ENCODE measurements around the gene ZNF710. TPM values are rescaled to one million over a fixed set of nuclear protein-coding genes. Genes with fewer than 3 reads are reported as not detected.

The ZNF710 gene
- total RNA-seq, 1 experiment from 2014 or later = 40.7 TPM

- no peak within 1 kb of the TSS for H2AFZ ChIP-seq (ENCODE audit: low read length)
- Mint-ChIP-seq H3K9me3 (no peaks in the 10 kb centered on the region), H3K4me1 (peaks cover 38 to 40% of the 10 kb centered on the region in 2 experiments), H3K4me3 (peak within 1 kb of the TSS; percentile 68 to 87), H3K27me3 (ENCODE audit: low read depth) (peaks cover 37% of the 10 kb centered on the region), H3K36me3 (ENCODE audit: insufficient read depth in 1 of 3, low read depth in 3 of 3) (no peaks in the 10 kb centered on the region), H3K27ac (no peak within 1 kb of the TSS; a peak in 1 of 7 replicates)
- H3K4me1 ChIP-seq (ENCODE audit: insufficient read depth, low read length) = peaks cover 3% of the 10 kb centered on the region; the same call in 1 of the 2 replicates
- TF ChIP-seq CTCF (conservative IDR thresholded peaks at IDR 0.05) = no peak
- H3K27me3 ChIP-seq (ENCODE audit: insufficient read depth, low read length) = peaks cover 3% of the 10 kb centered on the region; the same call in 1 of the 2 replicates
- no peak within 1 kb of the TSS for H2BK5ac ChIP-seq (ENCODE audit: insufficient read length, low read length)
- H3K79me1 ChIP-seq (ENCODE audit: insufficient read depth, low read depth, low read length, poor library complexity, severe bottlenecking) = no peaks in the 10 kb centered on the region
- H4K91ac ChIP-seq (ENCODE audit: insufficient read length, low read depth, low read length) = no peak within 1 kb of the TSS
- H2BK120ac ChIP-seq (ENCODE audit: low read depth, low read length, poor library complexity, severe bottlenecking) = no peak within 1 kb of the TSS
- H3K79me2 ChIP-seq (ENCODE audit: insufficient read depth, low read length) = 0 out of 2 replicates have a peak, but pooled peaks cover 2% of the 10 kb centered on the region
- peak within 1 kb of the TSS; percentile 80 for H3K4me2 ChIP-seq (ENCODE audit: insufficient read depth, insufficient read length, low read length)
- H3K4ac ChIP-seq (ENCODE audit: low read depth, low read length) = no peak within 1 kb of the TSS
- no peak within 1 kb of the TSS for H3K23ac ChIP-seq (ENCODE audit: insufficient read length, low read depth, low read length)
- H2AK5ac ChIP-seq (ENCODE audit: insufficient read length, low read length) = no peak within 1 kb of the TSS
- peak within 1 kb of the TSS; percentile 68 for H3K18ac ChIP-seq (ENCODE audit: insufficient read length, low read depth, low read length)
- H2BK15ac ChIP-seq (ENCODE audit: low read depth, low read length) = no peak within 1 kb of the TSS
- no peak within 1 kb of the TSS for H2BK12ac ChIP-seq (ENCODE audit: insufficient read length, low read depth, low read length)
- H2BK20ac ChIP-seq (ENCODE audit: low read depth, low read length, poor library complexity, severe bottlenecking) = no peak within 1 kb of the TSS
- H4K20me1 ChIP-seq (ENCODE audit: control insufficient read depth, insufficient read depth, insufficient read length) = no peaks in the 10 kb centered on the region
- peak within 1 kb of the TSS; percentile 88 for H3K14ac ChIP-seq (ENCODE audit: insufficient read depth, low read length)
- no peak within 1 kb of the TSS for H3K56ac ChIP-seq (ENCODE audit: insufficient read length, low read depth, low read length)
- WGBS (ENCODE audit: extremely low coverage, insufficient read length, low lambda C conversion rate) = no CpG with 5 or more reads among the region's 104 CpGs
- peak within 1 kb of the TSS; percentile 62 for H3K9ac ChIP-seq (ENCODE audit: extremely low read depth, insufficient read length, low read length)
- no peaks in the 10 kb centered on the region for H3K9me3 ChIP-seq (ENCODE audit: control insufficient read depth, low read depth, low read length)
- no peak within 1 kb of the TSS for H3K27ac ChIP-seq (ENCODE audit: insufficient read length, low read depth, low read length)
- no peak within 1 kb of the TSS for H4K5ac ChIP-seq (ENCODE audit: insufficient read length, low read depth, low read length)
- peak; percentile 86 for DNase-seq
- no peak within 1 kb of the TSS for H3T11ph ChIP-seq (ENCODE audit: low read length)
- peaks cover 7% of the 10 kb centered on the region for H3K23me2 ChIP-seq (ENCODE audit: insufficient read length, low read depth, low read length, poor library complexity, severe bottlenecking)
- H4K8ac ChIP-seq (replicated peaks; ENCODE audit: insufficient read length, low read depth, low read length) = no peak within 1 kb of the TSS
Measured at GRCh38 chr15:90101969-90102890, 101.1 kb downstream of the ZNF710 start, which contains the start of gene IDH2. TSS of gene IDH2 (minus strand) at chr15:90102468. CDS start at chr15:90102390, 78 bp downstream.
